GM12874 (cell line): Measurements from ENCODE around the gene TOX2.
A peak's percentile ranks its signal among the peaks of the same experiment; 100 is the strongest.

ENCODE experiments used
- TF ChIP-seq, protein P1 (sequence below): IDR thresholded peaks from 2 replicates; pipeline ENCODE4 v1.5.1; 2011; ENCODE audit warnings: low read depth, mild to moderate bottlenecking, control low read depth, low read length, moderate library complexity; ENCODE audit not compliant: insufficient read depth

The TOX2 gene

GRCh38 chr20:43983359-43983758 is 68.7 kb downstream of the TOX2 start:
- TF ChIP-seq, protein P1, sequence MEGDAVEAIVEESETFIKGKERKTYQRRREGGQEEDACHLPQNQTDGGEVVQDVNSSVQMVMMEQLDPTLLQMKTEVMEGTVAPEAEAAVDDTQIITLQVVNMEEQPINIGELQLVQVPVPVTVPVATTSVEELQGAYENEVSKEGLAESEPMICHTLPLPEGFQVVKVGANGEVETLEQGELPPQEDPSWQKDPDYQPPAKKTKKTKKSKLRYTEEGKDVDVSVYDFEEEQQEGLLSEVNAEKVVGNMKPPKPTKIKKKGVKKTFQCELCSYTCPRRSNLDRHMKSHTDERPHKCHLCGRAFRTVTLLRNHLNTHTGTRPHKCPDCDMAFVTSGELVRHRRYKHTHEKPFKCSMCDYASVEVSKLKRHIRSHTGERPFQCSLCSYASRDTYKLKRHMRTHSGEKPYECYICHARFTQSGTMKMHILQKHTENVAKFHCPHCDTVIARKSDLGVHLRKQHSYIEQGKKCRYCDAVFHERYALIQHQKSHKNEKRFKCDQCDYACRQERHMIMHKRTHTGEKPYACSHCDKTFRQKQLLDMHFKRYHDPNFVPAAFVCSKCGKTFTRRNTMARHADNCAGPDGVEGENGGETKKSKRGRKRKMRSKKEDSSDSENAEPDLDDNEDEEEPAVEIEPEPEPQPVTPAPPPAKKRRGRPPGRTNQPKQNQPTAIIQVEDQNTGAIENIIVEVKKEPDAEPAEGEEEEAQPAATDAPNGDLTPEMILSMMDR: peak; percentile 51

- TF ChIP-seq, protein P1: no peak
These were observed 69.3 kb downstream of the TOX2 start for GRCh38 chr20:43983904-43984361.

GRCh38 chr20:43984587-43984986 is 69.9 kb downstream of the TOX2 start:
- TF ChIP-seq, protein P1: no peak

DNA sequence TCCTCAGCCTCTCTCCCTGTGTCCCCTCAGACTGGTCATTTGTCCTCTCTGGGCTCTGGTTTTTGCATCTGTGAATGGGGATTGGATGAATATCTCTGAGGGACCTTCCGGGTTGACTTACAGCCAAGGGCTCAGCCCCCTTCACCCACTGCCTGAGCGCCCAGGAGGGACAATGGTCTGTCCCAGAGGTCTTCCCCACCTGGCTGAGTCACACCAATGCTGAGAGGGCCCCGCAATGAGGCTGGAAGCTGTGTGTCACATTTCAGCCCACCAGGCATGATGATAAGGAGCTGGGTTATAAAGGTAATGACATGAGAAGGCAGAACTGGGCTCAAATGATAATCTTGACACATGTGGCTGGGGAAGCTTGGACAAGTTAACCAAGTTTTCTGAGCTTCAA is 70.5 kb downstream of the TOX2 start:
- TF ChIP-seq, protein P1: no peak

- TF ChIP-seq, protein P1: no peak
These were observed 71.1 kb downstream of the TOX2 start for GRCh38 chr20:43985608-43986316.

- TF ChIP-seq, protein P1: no peak
These were observed 72.4 kb downstream of the TOX2 start for GRCh38 chr20:43987018-43987417.

- TF ChIP-seq, protein P1: no peak
These were observed 72.9 kb downstream of the TOX2 start for GRCh38 chr20:43987531-43987930.
